ENCODE data around the gene MINDY4. TPM values are rescaled to one million over a fixed set of nuclear protein-coding genes. Genes with fewer than 3 reads are reported as not detected.

Gene MINDY4
- polyA plus RNA-seq, 3 donors = 0.15 to 0.17 TPM; not detected in 1

- Mint-ChIP-seq H3K27ac (no peak overlapping the region), H3K4me3 (no peak overlapping the region)
Measured at GRCh38 chr7:30861612-30862011, 90.4 kb downstream of the MINDY4 start.

GRCh38 chr7:30862995-30863705 lies 91.9 kb downstream of the MINDY4 start:
- Histone ChIP-seq H3K27me3 (ENCODE audit: control insufficient read depth in 2 of 2, insufficient read depth in 2 of 2, low read length in 2 of 2) (no peaks in the 10 kb centered on the region), H4K20me1 (ENCODE audit: insufficient read depth, low read length) (no peaks in the 10 kb centered on the region), H3K9ac (ENCODE audit: insufficient read depth, low read length, poor library complexity, severe bottlenecking) (no peak overlapping the region), H3K4me1 (ENCODE audit: control insufficient read depth in 1 of 2, insufficient read depth in 2 of 2, low read length in 2 of 2) (no peaks in the 10 kb centered on the region), H2AFZ (ENCODE audit: insufficient read depth, low read depth, low read length, poor library complexity, severe bottlenecking) (no peak overlapping the region), H3K79me2 (ENCODE audit: insufficient read depth, low read length) (no peaks in the 10 kb centered on the region), H3K27ac (ENCODE audit: low read depth in 1 of 2, low read length in 2 of 2) (no peak overlapping the region), H3K36me3 (replicated peaks in 1 of 2; ENCODE audit: control insufficient read depth in 1 of 2, insufficient read depth in 2 of 2, low read length in 2 of 2) (no peaks in the 10 kb centered on the region), H3K4me2 (replicated peaks; ENCODE audit: extremely low read depth, low read length, poor library complexity, severe bottlenecking) (no peak overlapping the region), H3K4me3 (replicated peaks in 1 of 3; ENCODE audit: low read depth in 2 of 3, low read length in 3 of 3) (no peak overlapping the region), H3K9me3 (replicated peaks in 1 of 2; ENCODE audit: control insufficient read depth in 1 of 2, insufficient read depth in 1 of 2, low read length in 2 of 2) (no peaks in the 10 kb centered on the region)
- H3K36me3 Mint-ChIP-seq = no peaks in the 10 kb centered on the region
- peaks cover 0 to 3% (median 0%) of the 10 kb centered on the region in 3 donors for H3K27me3 Mint-ChIP-seq (ENCODE audit: low read depth in 3 of 3)
- H3K4me3 Mint-ChIP-seq = no peak overlapping the region
- no peak overlapping the region for H3K27ac Mint-ChIP-seq
- no peaks in the 10 kb centered on the region for H3K4me1 Mint-ChIP-seq
- intact Hi-C loops (cut with micrococcal nuclease) = no loop called here
- DNase-seq = no peak
- WGBS (ENCODE audit: insufficient coverage) = 94% methylated on average over 9 of the region's 9 CpGs
- no peak for TF ChIP-seq CTCF (IDR thresholded peaks at IDR 0.05)
- H3K9me3 Mint-ChIP-seq = peaks cover 0 to 3% (median 0%) of the 10 kb centered on the region in 7 donors

More at GRCh38 chr7:30861612-30862011, 90.4 kb downstream of the MINDY4 start:
- Histone ChIP-seq H3K9me3 (replicated peaks in 1 of 2; ENCODE audit: control insufficient read depth in 1 of 2, insufficient read depth in 1 of 2, low read length in 2 of 2) (no peaks in the 10 kb centered on the region), H3K36me3 (replicated peaks in 1 of 2; ENCODE audit: control insufficient read depth in 1 of 2, insufficient read depth in 2 of 2, low read length in 2 of 2) (no peaks in the 10 kb centered on the region), H3K79me2 (ENCODE audit: insufficient read depth, low read length) (no peaks in the 10 kb centered on the region), H3K4me1 (ENCODE audit: control insufficient read depth in 1 of 2, insufficient read depth in 2 of 2, low read length in 2 of 2) (no peaks in the 10 kb centered on the region), H3K4me3 (replicated peaks in 1 of 3; ENCODE audit: low read depth in 2 of 3, low read length in 3 of 3) (no peak overlapping the region), H3K27ac (ENCODE audit: low read depth in 1 of 2, low read length in 2 of 2) (no peak overlapping the region), H3K4me2 (replicated peaks; ENCODE audit: extremely low read depth, low read length, poor library complexity, severe bottlenecking) (no peak overlapping the region), H3K27me3 (ENCODE audit: control insufficient read depth in 2 of 2, insufficient read depth in 2 of 2, low read length in 2 of 2) (no peaks in the 10 kb centered on the region), H2AFZ (ENCODE audit: insufficient read depth, low read depth, low read length, poor library complexity, severe bottlenecking) (no peak overlapping the region), H4K20me1 (ENCODE audit: insufficient read depth, low read length) (no peaks in the 10 kb centered on the region), H3K9ac (ENCODE audit: insufficient read depth, low read length, poor library complexity, severe bottlenecking) (no peak overlapping the region)
- Mint-ChIP-seq H3K9me3 (peaks cover 0 to 2% (median 0%) of the 10 kb centered on the region in 7 donors), H3K4me1 (no peaks in the 10 kb centered on the region), H3K36me3 (no peaks in the 10 kb centered on the region), H3K27me3 (ENCODE audit: low read depth in 3 of 3) (peaks cover 0 to 3% (median 0%) of the 10 kb centered on the region in 3 donors)
- DNase-seq = no peak
- no peak for TF ChIP-seq CTCF (IDR thresholded peaks at IDR 0.05)
- intact Hi-C loops (cut with micrococcal nuclease) = no loop called here
- 92% methylated on average over 7 of the region's 7 CpGs for WGBS (ENCODE audit: insufficient coverage)
